Rectal smooth muscle tissue (tissue), 1 donor: ENCODE data around the gene TSR2.

ENCODE experiments used
- H3K27ac ChIP-seq: one replicate; pipeline ENCODE4 v1.7.0; 2013; ENCODE audit warnings: low read depth, low read length, inconsistent platforms
- H3K27me3 ChIP-seq: one replicate; pipeline ENCODE4 v1.7.0; 2013; ENCODE audit warnings: low read length; ENCODE audit not compliant: control insufficient read depth, insufficient read depth
- H3K36me3 ChIP-seq: one replicate; pipeline ENCODE4 v1.7.0; 2013; ENCODE audit warnings: low read length; ENCODE audit not compliant: control insufficient read depth, insufficient read depth
- H3K4me1 ChIP-seq: one replicate; pipeline ENCODE4 v1.7.0; 2013; ENCODE audit warnings: low read length; ENCODE audit not compliant: control insufficient read depth, insufficient read depth
- H3K4me3 ChIP-seq: one replicate; pipeline ENCODE4 v1.7.0; 2013; ENCODE audit warnings: low read length
- H3K9ac ChIP-seq: one replicate; pipeline ENCODE4 v1.7.0; 2013; ENCODE audit warnings: low read length

TSR2 gene, protein sequence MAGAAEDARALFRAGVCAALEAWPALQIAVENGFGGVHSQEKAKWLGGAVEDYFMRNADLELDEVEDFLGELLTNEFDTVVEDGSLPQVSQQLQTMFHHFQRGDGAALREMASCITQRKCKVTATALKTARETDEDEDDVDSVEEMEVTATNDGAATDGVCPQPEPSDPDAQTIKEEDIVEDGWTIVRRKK

DNA sequence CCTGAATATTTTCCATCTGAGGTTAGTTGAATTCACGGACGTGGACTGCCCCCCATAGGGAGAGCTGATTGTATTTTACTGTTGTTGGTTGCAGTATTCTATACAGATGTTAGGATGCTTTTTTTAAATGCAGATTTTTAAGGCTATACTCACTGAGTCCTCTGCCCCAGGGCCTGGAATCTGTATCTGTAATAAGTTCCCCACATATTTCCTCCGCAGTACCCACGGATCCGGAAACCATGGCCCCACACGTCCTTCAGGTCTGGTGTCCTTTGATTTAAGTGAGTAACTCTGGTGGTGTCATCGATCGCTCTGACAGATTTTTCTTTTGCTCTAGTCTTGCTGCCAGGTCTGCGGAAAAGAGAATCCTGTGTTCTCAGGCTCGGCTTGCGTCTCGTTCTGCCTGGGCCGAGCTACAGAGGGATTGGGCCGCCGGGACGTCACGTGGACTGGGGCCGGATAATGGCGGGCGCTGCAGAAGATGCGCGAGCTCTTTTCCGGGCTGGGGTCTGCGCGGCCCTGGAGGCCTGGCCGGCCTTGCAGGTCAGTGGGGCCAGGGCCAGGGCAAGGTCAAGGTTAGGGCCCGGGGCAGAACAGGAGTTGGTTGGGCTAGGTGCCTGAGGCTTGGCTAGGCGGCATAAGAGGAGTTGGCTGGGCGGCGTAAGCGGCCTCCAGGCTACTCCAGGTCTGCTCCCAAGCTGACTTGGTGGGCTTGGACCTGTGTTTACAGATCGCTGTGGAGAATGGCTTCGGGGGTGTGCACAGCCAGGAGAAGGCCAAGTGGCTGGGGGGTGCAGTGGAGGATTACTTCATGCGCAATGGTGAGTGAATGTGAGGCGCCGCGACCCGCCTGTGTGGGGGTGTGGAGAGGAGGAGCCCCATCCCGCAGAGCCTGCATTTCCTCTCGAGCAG lies at the start of gene TSR2:
TSS of gene TSR2 (plus strand) at position 445 of the 912 bp plus-strand sequence. CDS start at position 463, 18 bp downstream.
- peak within 1 kb of the TSS; percentile 59 for H3K27ac ChIP-seq
- peak within 1 kb of the TSS; percentile 65 for H3K9ac ChIP-seq
- peak within 1 kb of the TSS; percentile 89 for H3K4me3 ChIP-seq
- peaks cover 2% of the 10 kb centered on the region for H3K36me3 ChIP-seq
- no peaks in the 10 kb centered on the region for H3K27me3 ChIP-seq
- no peaks in the 10 kb centered on the region for H3K4me1 ChIP-seq

DNA sequence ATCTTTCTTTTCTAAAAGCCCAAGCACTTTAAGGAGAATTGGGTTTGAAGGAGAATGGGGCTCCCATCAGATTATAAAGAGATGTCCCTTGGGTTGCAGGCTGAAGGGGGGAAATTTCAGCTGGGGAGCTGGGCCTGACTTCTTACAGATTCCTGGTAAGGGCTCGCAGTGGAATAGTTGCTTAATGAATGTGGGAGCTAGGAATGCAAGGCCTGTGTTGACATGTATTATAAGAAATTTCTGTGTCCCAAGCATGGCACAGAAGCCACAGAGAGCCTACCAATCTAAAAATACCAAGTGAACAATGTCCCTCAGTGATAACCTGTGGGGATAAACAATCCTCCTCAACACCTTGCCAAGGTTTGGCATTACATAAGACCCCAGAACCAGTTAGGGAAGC lies 43.1 kb upstream of the TSR2 start:
- Histone ChIP-seq H3K27me3 (no peaks in the 10 kb centered on the region), H3K9ac (no peak overlapping the region), H3K4me3 (no peak overlapping the region), H3K36me3 (no peaks in the 10 kb centered on the region), H3K27ac (no peak overlapping the region), H3K4me1 (no peaks in the 10 kb centered on the region)

GRCh38 chrX:54407266-54407665 lies 32.9 kb upstream of the TSR2 start:
- no peak overlapping the region for H3K9ac ChIP-seq
- no peaks in the 10 kb centered on the region for H3K4me1 ChIP-seq
- no peaks in the 10 kb centered on the region for H3K27me3 ChIP-seq
- no peaks in the 10 kb centered on the region for H3K36me3 ChIP-seq
- no peak overlapping the region for H3K27ac ChIP-seq
- no peak overlapping the region for H3K4me3 ChIP-seq

GRCh38 chrX:54411732-54412131 lies 28.5 kb upstream of the TSR2 start:
- H3K27me3 ChIP-seq: peaks cover 4% of the 10 kb centered on the region
- no peak overlapping the region for H3K9ac ChIP-seq
- no peaks in the 10 kb centered on the region for H3K36me3 ChIP-seq
- H3K27ac ChIP-seq: no peak overlapping the region
- no peak overlapping the region for H3K4me3 ChIP-seq
- no peaks in the 10 kb centered on the region for H3K4me1 ChIP-seq

DNA sequence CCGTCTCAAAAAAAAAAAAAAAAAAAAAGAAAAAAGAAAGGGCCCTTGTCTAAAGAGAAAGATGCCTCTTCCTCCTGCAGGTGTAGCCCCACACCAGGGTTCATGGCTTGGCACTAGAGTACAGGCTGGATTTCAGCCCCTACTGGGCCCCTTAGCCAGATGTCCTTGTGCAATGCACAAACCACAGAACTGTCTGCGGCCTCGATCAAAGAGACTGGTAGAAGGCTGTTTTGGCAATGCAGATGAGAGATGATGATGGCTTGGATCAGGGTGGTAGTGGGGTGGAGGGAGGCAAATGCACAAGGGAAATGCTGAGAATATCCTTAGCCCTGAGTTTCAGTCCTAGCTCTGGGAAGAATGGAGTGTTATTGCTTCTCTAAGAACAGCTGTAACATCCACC lies 26.5 kb upstream of the TSR2 start:
- H3K4me1 ChIP-seq: no peaks in the 10 kb centered on the region

DNA sequence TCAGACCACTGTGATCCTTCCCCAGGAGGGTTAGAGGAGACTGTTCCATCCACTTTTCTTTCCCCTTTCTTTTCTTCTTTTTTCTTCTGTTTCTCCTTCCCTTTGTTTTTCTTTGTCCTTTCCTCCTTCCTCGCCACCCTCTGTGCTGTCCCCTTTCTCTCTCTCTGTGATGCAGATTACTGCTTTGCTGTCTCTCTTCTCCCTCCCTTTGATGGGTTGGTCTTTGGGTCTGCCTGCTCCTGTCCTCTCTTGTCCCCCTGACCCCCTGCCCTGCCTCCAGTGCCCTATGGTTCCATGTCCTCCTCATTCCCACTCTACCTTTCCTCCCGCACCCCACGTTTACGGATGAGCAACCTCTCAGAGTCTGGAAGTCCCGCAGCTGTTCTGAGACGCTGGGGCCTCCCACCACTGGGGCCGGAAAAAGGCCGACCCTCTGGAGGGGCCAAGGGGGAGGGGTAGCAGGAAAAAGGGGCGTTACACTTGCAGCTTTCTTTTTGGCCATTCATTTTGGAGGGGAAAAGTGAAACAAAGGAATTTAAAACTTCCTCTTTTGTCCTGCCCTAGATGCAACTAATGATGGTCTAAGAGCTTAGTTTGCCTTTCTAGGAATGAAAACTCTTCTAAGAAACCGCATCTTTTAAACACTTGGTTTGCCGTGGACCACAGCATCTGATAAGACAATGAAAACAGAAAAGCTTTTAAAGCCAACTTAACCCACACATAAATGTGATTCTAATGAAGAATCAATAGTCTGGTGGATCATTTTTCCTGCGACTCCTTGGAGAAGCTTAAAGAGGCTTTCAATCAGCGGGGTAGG lies 24.5 kb upstream of the TSR2 start:
- Histone ChIP-seq H3K36me3 (no peaks in the 10 kb centered on the region), H3K4me1 (no peaks in the 10 kb centered on the region), H3K9ac (no peak overlapping the region), H3K27me3 (peaks cover 4% of the 10 kb centered on the region), H3K27ac (no peak overlapping the region), H3K4me3 (no peak overlapping the region)

More for the DNA sequence above, 26.5 kb upstream of the TSR2 start:
- Histone ChIP-seq H3K27me3 (peaks cover 4% of the 10 kb centered on the region), H3K4me3 (no peak overlapping the region), H3K9ac (no peak overlapping the region), H3K36me3 (no peaks in the 10 kb centered on the region), H3K27ac (no peak overlapping the region)

DNA sequence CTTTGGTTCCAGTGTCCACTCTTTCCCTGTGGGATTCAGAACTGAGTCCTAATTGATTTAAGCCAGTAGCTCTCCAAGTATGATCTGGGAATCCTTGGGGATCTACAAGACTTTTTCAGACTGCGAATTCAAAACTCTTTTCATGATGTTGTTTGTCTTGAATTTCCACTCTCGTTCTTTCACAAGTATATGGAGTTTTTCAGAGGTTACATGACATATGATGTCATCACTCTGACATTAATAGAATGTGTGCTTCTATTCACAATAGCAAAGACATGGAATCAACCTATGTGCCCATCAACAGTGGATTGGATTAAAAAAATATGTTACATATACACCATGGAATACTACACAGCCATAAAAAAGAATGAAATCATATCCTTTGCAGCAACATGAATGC lies 23.2 kb upstream of the TSR2 start:
- H3K4me1 ChIP-seq: no peaks in the 10 kb centered on the region
- no peak overlapping the region for H3K4me3 ChIP-seq
- H3K36me3 ChIP-seq: no peaks in the 10 kb centered on the region
- no peak overlapping the region for H3K27ac ChIP-seq
- H3K27me3 ChIP-seq: peaks cover 4% of the 10 kb centered on the region
- no peak overlapping the region for H3K9ac ChIP-seq

DNA sequence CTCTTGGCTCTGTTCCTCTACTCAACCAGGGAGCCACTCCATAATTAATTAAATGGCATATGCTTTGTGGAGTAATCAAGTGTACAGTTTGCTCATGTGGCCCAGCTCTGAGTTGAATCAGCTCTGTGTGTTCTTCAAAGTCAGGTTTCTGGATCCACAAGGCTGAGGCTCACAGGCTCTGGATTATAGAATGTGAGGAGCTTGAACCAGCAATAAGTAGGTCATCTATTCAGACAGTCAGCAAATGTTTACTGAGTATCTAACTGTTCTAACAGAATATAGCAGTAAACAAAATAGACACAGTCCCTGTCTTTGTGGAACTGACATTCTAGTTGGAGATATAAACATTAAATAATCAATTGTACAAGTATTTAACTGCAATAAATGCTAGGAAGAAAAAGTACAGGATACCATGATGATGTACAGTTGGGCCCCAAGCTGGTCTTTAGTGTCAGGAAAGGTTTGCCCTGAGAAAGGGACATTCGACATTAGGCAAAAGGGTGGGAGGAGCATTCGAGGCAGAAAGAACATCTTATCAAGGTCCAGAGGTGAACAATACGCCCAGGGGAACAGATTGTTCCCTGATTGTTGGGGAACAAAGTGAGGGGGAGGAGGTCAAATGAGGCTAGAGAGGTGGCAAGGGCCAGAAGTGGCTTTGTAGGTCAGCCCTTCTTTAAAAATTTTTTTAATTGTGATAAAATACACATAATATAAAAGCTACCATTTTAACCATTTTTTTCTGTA lies 20.5 kb upstream of the TSR2 start:
- Histone ChIP-seq H3K27ac (no peak overlapping the region), H3K27me3 (peaks cover 4% of the 10 kb centered on the region), H3K9ac (no peak overlapping the region), H3K4me1 (no peaks in the 10 kb centered on the region), H3K4me3 (no peak overlapping the region), H3K36me3 (no peaks in the 10 kb centered on the region)

DNA sequence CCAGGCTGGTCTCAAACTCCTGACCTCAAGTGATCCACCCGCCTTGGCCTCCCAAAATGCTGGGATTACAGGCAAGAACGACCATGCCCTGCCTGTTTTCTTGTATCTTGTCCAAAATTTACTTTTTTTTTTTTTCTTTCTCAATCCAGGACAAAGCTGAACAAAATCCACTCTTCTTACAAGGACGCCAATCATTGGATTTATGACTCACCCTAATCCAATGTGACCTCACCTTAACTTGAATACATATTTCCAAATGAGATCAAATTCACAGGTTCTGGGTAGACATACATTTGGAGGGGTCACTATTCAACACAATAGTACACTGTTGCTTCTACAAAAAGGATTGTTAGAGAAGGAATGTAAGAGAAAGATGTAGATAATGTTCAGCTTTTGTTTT lies 18.0 kb upstream of the TSR2 start:
- H3K4me1 ChIP-seq: no peaks in the 10 kb centered on the region
- H3K27ac ChIP-seq: no peak overlapping the region
- no peak overlapping the region for H3K9ac ChIP-seq
- H3K4me3 ChIP-seq: no peak overlapping the region
- no peaks in the 10 kb centered on the region for H3K36me3 ChIP-seq
- H3K27me3 ChIP-seq: no peaks in the 10 kb centered on the region

GRCh38 chrX:54423161-54423888 lies 16.9 kb upstream of the TSR2 start:
- Histone ChIP-seq H3K27me3 (no peaks in the 10 kb centered on the region), H3K4me3 (no peak overlapping the region), H3K27ac (no peak overlapping the region), H3K4me1 (no peaks in the 10 kb centered on the region), H3K9ac (no peak overlapping the region), H3K36me3 (no peaks in the 10 kb centered on the region)

DNA sequence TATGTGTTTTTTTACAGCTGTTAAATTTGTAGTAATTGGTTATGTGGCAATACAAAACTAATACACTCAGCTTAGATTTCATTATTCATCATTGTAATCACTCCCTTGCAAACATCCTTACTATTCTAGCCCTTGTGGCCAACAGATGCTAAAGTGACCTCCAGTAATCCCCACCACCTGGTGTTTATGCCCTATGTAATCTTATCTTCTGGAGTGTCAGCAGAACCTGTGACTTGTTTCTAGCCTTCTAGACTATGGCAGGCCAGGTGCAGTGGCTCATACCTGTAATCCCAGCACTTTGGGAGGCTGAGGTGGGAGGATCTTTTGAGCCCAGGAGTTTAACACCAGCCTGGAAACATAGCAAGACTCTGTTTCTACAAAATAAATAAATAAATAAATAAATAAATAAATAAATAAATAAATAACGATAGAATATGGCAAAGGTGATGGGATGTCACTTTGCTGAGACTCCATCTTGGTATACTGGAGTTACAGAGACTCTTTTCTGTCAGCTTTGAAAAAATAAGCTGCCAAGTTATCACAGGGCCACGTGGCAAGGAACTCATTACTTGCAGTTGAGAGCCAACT lies 12.3 kb upstream of the TSR2 start:
- Histone ChIP-seq H3K27me3 (no peaks in the 10 kb centered on the region), H3K9ac (no peak overlapping the region), H3K4me1 (no peaks in the 10 kb centered on the region), H3K4me3 (no peak overlapping the region), H3K27ac (no peak overlapping the region), H3K36me3 (no peaks in the 10 kb centered on the region)
